ENCODE data around the gene CASP3.

Gene CASP3

GRCh38 chr4:184621518-184621917 lies 27.7 kb downstream of the CASP3 start:
- TF ChIP-seq CTCF (IDR thresholded peaks at IDR 0.05; ENCODE audit: low read depth, low read length, poor library complexity, severe bottlenecking) (no peak), EZH2phosphoT487 (IDR thresholded peaks at IDR 0.05; ENCODE audit: borderline replicate concordance, low read length) (no peak)

GRCh38 chr4:184620212-184620867 lies 28.9 kb downstream of the CASP3 start:
- Histone ChIP-seq H3K79me2 (ENCODE audit: control insufficient read depth, low read length) (no peaks in the 10 kb centered on the region), H3K4me2 (ENCODE audit: low read length) (no peak overlapping the region)

More at GRCh38 chr4:184621518-184621917, 27.7 kb downstream of the CASP3 start:
- no peak overlapping the region for H3K4me2 ChIP-seq (ENCODE audit: low read length)
- no peaks in the 10 kb centered on the region for H3K9me2 ChIP-seq (replicated peaks; ENCODE audit: control insufficient read depth, low read length)
- no peak overlapping the region for H3K27ac ChIP-seq (ENCODE audit: low read depth, low read length)
- no peaks in the 10 kb centered on the region for H3K79me2 ChIP-seq (ENCODE audit: control insufficient read depth, low read length)
- no peaks in the 10 kb centered on the region for H3K9me3 ChIP-seq (ENCODE audit: control insufficient read depth, insufficient read depth, low read length)
- no peaks in the 10 kb centered on the region for H4K20me1 ChIP-seq (ENCODE audit: control insufficient read depth, insufficient read depth, low read depth, low read length)
- H3K4me3 ChIP-seq (ENCODE audit: low read length): no peak overlapping the region
- peaks cover 7% of the 10 kb centered on the region for H3K4me1 ChIP-seq (ENCODE audit: control insufficient read depth, low read length)
- no peaks in the 10 kb centered on the region for H3F3A ChIP-seq (ENCODE audit: control insufficient read depth, insufficient read depth)
- no peaks in the 10 kb centered on the region for H3K36me3 ChIP-seq (ENCODE audit: control insufficient read depth, low read length)
- H3K27me3 ChIP-seq (ENCODE audit: control insufficient read depth, low read length): no peaks in the 10 kb centered on the region

GRCh38 chr4:184617600-184618196 lies 31.5 kb downstream of the CASP3 start:
- TF ChIP-seq EZH2phosphoT487 (IDR thresholded peaks at IDR 0.05; ENCODE audit: borderline replicate concordance, low read length): no peak
- TF ChIP-seq CTCF (IDR thresholded peaks at IDR 0.05; ENCODE audit: low read depth, low read length, poor library complexity, severe bottlenecking): no peak
- Histone ChIP-seq H3K27ac (ENCODE audit: low read depth, low read length) (no peak overlapping the region), H3K9me2 (replicated peaks; ENCODE audit: control insufficient read depth, low read length) (no peaks in the 10 kb centered on the region)

More at GRCh38 chr4:184620212-184620867, 28.9 kb downstream of the CASP3 start:
- no peaks in the 10 kb centered on the region for H3K9me3 ChIP-seq (ENCODE audit: control insufficient read depth, insufficient read depth, low read length)
- peaks cover 7% of the 10 kb centered on the region for H3K4me1 ChIP-seq (ENCODE audit: control insufficient read depth, low read length)
- H3K9me2 ChIP-seq (replicated peaks; ENCODE audit: control insufficient read depth, low read length): no peaks in the 10 kb centered on the region
- H3K27ac ChIP-seq (ENCODE audit: low read depth, low read length): no peak overlapping the region
- H3K36me3 ChIP-seq (ENCODE audit: control insufficient read depth, low read length): no peaks in the 10 kb centered on the region
- TF ChIP-seq CTCF (IDR thresholded peaks at IDR 0.05; ENCODE audit: low read depth, low read length, poor library complexity, severe bottlenecking): no peak
- no peak for TF ChIP-seq EZH2phosphoT487 (IDR thresholded peaks at IDR 0.05; ENCODE audit: borderline replicate concordance, low read length)
- H4K20me1 ChIP-seq (ENCODE audit: control insufficient read depth, insufficient read depth, low read depth, low read length): no peaks in the 10 kb centered on the region
- no peaks in the 10 kb centered on the region for H3K27me3 ChIP-seq (ENCODE audit: control insufficient read depth, low read length)
- no peak overlapping the region for H3K4me3 ChIP-seq (ENCODE audit: low read length)
- no peaks in the 10 kb centered on the region for H3F3A ChIP-seq (ENCODE audit: control insufficient read depth, insufficient read depth)

More at GRCh38 chr4:184617600-184618196, 31.5 kb downstream of the CASP3 start:
- Histone ChIP-seq H3K27me3 (ENCODE audit: control insufficient read depth, low read length) (no peaks in the 10 kb centered on the region), H3K4me1 (ENCODE audit: control insufficient read depth, low read length) (peaks cover 7% of the 10 kb centered on the region), H3K4me3 (ENCODE audit: low read length) (no peak overlapping the region), H3F3A (ENCODE audit: control insufficient read depth, insufficient read depth) (no peaks in the 10 kb centered on the region), H3K9me3 (ENCODE audit: control insufficient read depth, insufficient read depth, low read length) (peaks cover 7% of the 10 kb centered on the region; the same call in 1 of the 2 replicates), H4K20me1 (ENCODE audit: control insufficient read depth, insufficient read depth, low read depth, low read length) (no peaks in the 10 kb centered on the region), H3K36me3 (ENCODE audit: control insufficient read depth, low read length) (no peaks in the 10 kb centered on the region), H3K79me2 (ENCODE audit: control insufficient read depth, low read length) (no peaks in the 10 kb centered on the region), H3K4me2 (ENCODE audit: low read length) (no peak overlapping the region)
